ENCODE measurements around the gene TOMM22.

GRCh38 chr22:38720350-38720749 lies 38.6 kb downstream of the TOMM22 start:
- no peak for TF ChIP-seq CTCF (IDR thresholded peaks at IDR 0.05)
- no peak for TF ChIP-seq POLR2A (IDR thresholded peaks at IDR 0.05)
